Measurements from ENCODE around the gene SNTA1. TPM values are rescaled to one million over a fixed set of nuclear protein-coding genes. Genes with fewer than 3 reads are reported as not detected.

The SNTA1 gene
- total and polyA plus RNA-seq, 2 of the 8 experiments (the other 6 are each of a cell fraction or from before 2014, with no cell fraction given): 4.5 to 8.0 TPM

DNA sequence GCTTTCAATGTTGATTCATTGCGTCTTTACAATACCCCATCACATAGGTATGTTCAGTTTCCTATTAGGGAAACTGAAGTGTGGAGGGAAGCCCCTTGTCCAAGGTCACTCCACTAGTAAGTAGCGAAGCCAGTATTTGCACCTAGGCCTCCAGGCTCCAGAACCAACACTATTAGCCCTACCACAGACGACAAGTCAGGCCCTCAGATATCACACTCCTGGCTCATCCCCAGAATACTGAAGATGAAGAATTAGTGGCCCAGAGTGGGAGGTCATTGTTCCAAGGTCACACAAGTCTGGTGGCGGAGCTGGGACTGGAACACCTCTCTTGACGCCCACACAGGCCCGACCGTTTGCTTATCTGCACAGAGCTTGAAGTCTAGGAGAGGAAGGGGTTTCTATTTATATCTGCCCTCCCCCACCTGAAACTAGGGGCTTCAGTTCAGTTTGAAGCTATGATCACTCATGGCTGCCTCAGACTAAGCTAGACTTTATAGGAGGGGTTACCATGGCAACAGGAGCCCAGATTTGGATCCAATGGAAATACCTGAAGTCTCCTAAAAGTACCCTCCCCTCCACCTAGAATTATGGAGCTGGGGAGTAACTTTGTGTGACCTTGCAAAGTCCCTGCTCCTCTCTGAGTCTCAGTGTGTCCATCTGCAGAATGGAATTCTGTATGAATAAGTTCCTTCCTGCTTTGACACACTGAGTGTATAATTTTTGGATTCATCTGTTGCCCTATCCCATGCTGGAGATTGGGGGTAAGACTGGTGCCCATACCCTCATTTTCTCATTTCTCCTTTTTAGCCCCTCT, 2.2 kb downstream of the SNTA1 start (continued):
- TF ChIP-seq, protein P1, sequence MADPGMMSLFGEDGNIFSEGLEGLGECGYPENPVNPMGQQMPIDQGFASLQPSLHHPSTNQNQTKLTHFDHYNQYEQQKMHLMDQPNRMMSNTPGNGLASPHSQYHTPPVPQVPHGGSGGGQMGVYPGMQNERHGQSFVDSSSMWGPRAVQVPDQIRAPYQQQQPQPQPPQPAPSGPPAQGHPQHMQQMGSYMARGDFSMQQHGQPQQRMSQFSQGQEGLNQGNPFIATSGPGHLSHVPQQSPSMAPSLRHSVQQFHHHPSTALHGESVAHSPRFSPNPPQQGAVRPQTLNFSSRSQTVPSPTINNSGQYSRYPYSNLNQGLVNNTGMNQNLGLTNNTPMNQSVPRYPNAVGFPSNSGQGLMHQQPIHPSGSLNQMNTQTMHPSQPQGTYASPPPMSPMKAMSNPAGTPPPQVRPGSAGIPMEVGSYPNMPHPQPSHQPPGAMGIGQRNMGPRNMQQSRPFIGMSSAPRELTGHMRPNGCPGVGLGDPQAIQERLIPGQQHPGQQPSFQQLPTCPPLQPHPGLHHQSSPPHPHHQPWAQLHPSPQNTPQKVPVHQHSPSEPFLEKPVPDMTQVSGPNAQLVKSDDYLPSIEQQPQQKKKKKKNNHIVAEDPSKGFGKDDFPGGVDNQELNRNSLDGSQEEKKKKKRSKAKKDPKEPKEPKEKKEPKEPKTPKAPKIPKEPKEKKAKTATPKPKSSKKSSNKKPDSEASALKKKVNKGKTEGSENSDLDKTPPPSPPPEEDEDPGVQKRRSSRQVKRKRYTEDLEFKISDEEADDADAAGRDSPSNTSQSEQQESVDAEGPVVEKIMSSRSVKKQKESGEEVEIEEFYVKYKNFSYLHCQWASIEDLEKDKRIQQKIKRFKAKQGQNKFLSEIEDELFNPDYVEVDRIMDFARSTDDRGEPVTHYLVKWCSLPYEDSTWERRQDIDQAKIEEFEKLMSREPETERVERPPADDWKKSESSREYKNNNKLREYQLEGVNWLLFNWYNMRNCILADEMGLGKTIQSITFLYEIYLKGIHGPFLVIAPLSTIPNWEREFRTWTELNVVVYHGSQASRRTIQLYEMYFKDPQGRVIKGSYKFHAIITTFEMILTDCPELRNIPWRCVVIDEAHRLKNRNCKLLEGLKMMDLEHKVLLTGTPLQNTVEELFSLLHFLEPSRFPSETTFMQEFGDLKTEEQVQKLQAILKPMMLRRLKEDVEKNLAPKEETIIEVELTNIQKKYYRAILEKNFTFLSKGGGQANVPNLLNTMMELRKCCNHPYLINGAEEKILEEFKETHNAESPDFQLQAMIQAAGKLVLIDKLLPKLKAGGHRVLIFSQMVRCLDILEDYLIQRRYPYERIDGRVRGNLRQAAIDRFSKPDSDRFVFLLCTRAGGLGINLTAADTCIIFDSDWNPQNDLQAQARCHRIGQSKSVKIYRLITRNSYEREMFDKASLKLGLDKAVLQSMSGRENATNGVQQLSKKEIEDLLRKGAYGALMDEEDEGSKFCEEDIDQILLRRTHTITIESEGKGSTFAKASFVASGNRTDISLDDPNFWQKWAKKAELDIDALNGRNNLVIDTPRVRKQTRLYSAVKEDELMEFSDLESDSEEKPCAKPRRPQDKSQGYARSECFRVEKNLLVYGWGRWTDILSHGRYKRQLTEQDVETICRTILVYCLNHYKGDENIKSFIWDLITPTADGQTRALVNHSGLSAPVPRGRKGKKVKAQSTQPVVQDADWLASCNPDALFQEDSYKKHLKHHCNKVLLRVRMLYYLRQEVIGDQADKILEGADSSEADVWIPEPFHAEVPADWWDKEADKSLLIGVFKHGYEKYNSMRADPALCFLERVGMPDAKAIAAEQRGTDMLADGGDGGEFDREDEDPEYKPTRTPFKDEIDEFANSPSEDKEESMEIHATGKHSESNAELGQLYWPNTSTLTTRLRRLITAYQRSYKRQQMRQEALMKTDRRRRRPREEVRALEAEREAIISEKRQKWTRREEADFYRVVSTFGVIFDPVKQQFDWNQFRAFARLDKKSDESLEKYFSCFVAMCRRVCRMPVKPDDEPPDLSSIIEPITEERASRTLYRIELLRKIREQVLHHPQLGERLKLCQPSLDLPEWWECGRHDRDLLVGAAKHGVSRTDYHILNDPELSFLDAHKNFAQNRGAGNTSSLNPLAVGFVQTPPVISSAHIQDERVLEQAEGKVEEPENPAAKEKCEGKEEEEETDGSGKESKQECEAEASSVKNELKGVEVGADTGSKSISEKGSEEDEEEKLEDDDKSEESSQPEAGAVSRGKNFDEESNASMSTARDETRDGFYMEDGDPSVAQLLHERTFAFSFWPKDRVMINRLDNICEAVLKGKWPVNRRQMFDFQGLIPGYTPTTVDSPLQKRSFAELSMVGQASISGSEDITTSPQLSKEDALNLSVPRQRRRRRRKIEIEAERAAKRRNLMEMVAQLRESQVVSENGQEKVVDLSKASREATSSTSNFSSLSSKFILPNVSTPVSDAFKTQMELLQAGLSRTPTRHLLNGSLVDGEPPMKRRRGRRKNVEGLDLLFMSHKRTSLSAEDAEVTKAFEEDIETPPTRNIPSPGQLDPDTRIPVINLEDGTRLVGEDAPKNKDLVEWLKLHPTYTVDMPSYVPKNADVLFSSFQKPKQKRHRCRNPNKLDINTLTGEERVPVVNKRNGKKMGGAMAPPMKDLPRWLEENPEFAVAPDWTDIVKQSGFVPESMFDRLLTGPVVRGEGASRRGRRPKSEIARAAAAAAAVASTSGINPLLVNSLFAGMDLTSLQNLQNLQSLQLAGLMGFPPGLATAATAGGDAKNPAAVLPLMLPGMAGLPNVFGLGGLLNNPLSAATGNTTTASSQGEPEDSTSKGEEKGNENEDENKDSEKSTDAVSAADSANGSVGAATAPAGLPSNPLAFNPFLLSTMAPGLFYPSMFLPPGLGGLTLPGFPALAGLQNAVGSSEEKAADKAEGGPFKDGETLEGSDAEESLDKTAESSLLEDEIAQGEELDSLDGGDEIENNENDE (IDR thresholded peaks at IDR 0.05; ENCODE audit: insufficient replicate concordance, low read length): no peak
- TF ChIP-seq SP4 (IDR thresholded peaks at IDR 0.05; ENCODE audit: low read length): no peak
- no peak for TF ChIP-seq USF2 (IDR thresholded peaks at IDR 0.05; ENCODE audit: low read length)
- no peak for TF ChIP-seq JUND (IDR thresholded peaks at IDR 0.05; ENCODE audit: low read length)
- TF ChIP-seq ASH2L (IDR thresholded peaks at IDR 0.05; ENCODE audit: low read length): no peak
- TF ChIP-seq BCL11A (IDR thresholded peaks at IDR 0.05; ENCODE audit: low read depth in 2 of 2, low read length in 2 of 2): no peak
- no peak for TF ChIP-seq KDM1A (IDR thresholded peaks at IDR 0.05; ENCODE audit: borderline replicate concordance, low read length)
- TF ChIP-seq POU5F1 (IDR thresholded peaks at IDR 0.05; ENCODE audit: low read depth, low read length): no peak
- no peak for TF ChIP-seq RXRA (IDR thresholded peaks at IDR 0.05; ENCODE audit: insufficient read depth, low read depth, low read length)
- TF ChIP-seq POLR2AphosphoS5 (IDR thresholded peaks at IDR 0.05; ENCODE audit: low read depth, low read length): no peak

Measured in H1 (cell line).